GM20000 (cell line): ENCODE data around the gene ENTPD1.

Source experiments
- DNase-seq: peaks from one replicate; pipeline ENCODE4 v3.0.0; 2012; ENCODE audit warnings: low spot score
- TF ChIP-seq, protein P1 (sequence below): IDR thresholded peaks from 2 replicates; pipeline ENCODE4 v1.5.1; 2012; ENCODE audit warnings: mild to moderate bottlenecking, control low read depth; ENCODE audit errors: extremely low read depth, missing control alignments

Gene ENTPD1

DNA sequence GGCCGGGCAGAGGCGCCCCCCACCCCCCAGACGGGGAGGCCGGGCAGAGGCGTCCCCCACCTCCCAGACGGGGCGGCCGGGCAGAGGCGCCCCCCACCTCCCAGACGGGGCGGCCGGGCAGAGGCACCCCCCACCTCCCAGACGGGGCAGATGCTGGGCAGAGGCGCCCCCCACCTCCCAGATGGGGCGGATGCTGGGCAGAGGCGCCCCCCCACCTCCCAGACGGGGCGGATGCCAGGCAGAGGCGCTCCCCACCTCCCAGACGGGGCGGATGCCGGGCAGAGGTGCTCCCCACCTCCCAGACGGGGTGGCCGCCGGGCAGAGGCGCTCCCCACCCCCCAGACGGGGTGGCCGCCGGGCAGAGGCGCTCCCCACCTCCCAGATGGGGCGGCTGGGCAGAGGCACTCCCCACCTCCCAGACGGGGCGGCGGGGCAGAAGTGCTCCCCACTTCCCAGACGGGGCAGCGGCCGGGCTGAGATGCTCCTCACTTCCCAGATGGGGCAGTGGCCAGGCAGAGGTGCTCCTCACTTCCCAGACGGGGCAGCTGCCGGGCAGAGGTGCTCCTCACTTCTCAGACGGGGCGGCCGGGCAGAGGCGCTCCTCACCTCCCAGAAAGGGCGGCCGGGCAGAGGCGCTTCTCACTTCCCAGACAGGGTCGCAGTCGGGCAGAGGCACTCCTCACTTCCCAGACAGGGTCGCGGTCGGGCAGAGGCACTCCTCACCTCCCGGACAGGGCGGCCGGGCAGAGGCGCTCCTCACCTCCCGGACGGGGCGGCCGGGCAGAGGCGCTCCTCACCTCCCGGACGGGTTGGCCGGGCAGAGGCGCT, 53.6 kb downstream of the ENTPD1 start:
- TF ChIP-seq, protein P1, sequence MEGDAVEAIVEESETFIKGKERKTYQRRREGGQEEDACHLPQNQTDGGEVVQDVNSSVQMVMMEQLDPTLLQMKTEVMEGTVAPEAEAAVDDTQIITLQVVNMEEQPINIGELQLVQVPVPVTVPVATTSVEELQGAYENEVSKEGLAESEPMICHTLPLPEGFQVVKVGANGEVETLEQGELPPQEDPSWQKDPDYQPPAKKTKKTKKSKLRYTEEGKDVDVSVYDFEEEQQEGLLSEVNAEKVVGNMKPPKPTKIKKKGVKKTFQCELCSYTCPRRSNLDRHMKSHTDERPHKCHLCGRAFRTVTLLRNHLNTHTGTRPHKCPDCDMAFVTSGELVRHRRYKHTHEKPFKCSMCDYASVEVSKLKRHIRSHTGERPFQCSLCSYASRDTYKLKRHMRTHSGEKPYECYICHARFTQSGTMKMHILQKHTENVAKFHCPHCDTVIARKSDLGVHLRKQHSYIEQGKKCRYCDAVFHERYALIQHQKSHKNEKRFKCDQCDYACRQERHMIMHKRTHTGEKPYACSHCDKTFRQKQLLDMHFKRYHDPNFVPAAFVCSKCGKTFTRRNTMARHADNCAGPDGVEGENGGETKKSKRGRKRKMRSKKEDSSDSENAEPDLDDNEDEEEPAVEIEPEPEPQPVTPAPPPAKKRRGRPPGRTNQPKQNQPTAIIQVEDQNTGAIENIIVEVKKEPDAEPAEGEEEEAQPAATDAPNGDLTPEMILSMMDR = no peak
- DNase-seq = no peak

DNA sequence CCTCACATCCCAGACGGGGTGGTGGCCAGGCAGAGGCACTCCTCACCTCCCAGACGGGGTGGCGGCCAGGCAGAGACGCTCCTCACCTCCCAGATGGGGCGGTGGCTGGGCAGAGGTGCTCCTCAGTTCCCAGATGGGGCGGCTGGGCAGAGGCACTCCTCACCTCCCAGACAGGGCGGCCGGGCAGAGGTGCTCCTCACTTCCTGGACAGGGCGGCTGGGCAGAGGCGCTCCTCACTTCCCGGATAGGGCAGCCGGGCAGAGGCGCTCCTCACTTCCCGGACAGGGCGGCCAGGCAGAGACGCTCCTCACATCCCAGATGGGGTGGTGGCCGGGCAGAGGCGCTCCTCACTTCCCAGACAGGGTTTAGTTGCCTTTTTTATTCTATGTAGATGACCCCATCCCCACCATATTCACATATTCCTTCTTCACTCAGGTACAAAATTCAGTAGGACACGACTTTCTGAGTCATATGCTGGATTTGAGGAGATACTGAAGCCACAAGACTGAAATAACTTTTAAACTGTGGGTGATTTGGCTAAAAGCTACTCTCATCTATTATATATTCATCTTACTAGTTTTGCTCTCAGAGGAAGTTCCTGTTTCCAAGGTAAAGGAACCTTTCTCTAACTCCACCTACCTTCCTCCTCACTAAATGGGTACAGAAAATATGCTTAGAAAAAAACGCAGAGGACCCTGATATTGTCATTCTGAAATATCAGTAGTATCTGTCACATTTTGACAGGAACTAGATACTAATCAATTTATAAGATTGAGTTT, 54.4 kb downstream of the ENTPD1 start:
- TF ChIP-seq, protein P1 = no peak
- DNase-seq = no peak

DNA sequence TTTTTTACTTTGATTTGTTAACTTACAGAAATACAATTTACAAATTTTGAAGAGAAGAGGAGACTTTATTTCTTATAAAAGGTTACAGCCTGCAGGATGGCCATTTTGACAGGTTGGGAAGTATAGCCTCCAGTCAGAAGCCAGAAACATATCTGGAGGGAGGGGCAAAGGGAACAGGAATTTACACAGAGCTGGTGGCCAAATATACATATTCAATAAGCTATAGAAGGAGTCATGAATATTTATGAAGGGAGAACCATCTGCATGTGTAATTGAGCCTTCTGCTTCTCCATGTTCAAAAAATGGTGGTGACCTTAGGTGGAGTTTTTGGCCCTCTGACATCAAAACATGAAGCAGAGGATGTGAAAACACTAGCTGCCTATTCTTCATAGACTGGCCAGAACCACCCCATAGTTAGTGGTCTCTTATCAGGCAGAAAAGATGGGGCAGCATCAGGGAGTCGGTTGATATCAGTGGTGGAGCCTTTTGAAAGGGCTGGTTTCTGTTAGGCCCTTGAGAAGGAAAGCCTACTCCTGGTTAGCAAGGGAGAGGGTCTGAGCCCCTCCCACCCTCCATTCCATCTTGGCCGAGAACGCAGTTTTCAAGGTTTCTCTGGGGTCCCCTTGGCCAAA, 57.2 kb downstream of the ENTPD1 start:
- TF ChIP-seq, protein P1 = no peak
- DNase-seq = no peak

DNA sequence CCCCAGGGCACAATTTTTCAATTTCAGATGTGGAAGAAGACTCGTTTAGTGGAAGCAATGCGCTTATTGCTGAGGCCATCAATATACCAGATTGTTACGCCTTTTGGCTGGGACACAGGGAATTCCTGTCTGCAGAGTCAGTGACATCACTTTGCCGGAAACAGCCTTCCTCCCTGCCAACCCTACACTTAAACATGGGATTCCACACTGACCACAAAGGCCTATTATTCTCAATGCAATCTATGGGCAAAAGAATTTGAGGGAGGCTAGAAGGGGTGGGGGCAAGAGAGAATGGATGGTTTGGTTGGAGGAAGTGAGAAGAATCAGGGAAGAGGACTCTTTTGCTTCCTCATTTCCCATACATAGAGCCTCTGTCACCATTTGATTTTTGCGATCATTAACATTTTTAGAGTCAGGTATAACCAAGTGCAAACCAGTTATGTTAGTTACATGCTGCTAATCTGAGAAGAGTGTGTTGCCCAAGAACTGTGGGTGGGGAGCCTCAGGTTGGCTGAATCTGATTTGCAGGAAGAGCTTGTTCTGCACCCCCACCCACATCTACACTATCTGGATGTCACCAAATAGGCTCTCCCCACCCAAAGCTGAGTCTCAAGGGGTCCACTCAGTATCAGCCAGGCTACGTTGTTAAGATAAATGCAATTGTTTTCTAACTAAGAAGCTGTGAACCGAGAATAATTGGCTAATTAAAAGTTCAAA, 58.2 kb downstream of the ENTPD1 start:
- DNase-seq = no peak
- TF ChIP-seq, protein P1 = no peak

DNA sequence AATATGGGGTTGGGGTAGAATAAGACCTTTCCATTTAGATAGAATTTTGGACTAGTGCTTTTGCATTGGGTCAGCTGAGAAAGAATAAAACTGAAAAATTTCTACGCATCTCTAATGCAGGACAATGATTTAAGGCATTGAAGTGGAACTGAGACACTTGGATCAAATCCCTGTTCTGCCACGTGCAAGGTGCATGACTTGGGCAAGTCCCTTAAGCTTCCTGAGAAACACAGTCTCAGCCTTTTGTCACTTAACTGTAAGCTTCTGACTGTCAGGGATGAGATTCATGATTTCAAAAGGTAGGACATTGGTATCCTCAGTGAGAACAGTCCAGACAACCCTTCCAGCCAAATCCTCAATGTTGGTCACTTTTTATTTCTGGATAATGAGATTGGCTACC, 59.2 kb downstream of the ENTPD1 start:
- TF ChIP-seq, protein P1 = no peak
- no peak for DNase-seq

DNA sequence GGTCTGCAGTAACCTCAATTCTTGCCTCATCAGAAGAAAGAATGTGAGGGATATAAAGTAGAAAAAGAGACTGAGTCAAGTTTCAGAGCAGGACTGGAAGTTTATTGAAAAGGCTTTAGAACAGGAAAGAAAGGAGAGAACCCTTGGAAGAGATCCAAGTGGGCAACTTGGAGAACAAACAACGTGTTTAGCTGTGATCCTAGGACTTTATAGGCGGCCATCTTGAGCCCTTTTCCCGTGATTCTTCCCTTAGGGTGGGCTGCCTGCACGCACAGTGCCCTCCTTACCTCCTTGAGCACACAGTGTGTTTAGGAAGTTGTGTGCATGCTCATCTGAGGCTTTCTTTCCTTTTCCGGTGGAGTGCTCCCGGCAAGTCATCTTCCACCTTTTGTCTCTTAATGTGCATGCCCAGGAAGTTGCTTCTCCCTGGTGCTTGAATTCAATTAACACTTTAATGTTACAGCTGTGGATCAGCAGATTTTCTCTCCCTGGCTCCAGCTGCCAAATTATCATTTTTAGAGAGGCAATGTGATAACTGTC, 59.8 kb downstream of the ENTPD1 start:
- no peak for DNase-seq
- TF ChIP-seq, protein P1 = no peak
